GM20431 (cell line): ENCODE data around the gene HDGFL2.

Experiments
- in situ Hi-C: fragments of 300-500 bp; cut with MseI, MboI; formaldehyde crosslinking; loops from one replicate; pipeline ENCODE4 v1.15.0; 2020; ENCODE audit warnings: low sequenced_read_pairs; ENCODE audit not compliant: unreplicated experiment

HDGFL2 gene

DNA sequence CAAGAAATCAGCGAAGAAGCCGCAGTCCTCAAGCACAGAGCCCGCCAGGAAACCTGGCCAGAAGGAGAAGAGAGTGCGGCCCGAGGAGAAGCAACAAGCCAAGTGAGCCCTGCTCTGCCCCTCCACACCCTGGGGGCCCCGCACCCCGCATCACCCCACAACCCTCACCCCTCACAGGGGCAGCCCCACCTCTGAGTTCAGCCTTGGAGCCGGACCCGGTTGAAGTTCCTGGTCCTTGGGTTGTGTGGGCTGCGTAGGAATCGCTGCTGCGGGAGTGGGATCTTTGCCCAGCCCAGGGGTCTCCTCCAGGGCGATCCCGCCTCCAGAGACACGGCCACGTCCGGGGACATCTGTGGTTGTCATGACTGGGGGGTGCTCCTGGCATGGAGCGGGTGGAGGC lies 24.2 kb downstream of the HDGFL2 start:
- in situ Hi-C loops = no loop called here

DNA sequence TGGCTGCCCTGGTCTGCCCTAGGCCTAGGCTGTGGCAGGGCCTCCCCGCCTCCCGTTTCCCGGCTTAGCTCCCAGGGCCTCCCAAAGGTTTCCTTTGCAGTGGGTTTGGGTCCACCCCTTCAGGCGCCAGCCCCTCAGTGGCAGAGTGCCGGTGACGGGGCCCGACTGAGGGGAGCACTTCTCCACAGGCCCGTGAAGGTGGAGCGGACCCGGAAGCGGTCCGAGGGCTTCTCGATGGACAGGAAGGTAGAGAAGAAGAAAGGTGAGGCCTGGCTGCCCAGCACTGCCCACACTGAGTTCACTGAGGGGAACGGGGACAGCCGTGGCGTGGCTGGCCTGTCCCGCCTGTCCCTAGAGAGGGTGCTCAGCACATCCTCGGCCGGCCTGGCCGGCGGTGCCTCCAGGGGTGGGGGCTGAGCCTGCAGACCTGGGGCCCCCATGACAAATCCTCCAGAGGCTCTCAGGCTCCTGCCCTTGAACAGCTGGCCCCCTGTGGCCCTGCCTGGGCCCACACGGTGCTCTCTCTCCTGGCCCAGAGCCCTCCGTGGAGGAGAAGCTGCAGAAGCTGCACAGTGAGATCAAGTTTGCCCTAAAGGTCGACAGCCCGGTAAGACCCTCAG lies 25.8 kb downstream of the HDGFL2 start:
- in situ Hi-C loops = no loop called here

DNA sequence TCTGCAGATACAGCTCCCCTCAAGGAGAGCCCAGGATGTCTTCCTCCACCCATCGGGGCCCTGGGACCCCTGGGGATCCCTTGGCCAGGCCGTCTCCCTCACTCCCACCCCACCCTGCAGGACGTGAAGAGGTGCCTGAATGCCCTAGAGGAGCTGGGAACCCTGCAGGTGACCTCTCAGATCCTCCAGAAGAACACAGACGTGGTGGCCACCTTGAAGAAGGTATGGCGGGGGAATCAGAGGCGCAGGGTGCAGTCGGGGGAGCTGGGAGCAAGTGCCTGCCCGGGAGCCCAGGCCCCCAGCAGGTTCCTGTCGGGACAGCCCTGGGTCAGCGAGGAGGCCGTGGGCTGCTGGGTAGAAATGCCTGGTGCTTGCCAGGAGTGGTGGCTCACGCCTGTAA lies 26.6 kb downstream of the HDGFL2 start:
- in situ Hi-C loops = no loop called here

DNA sequence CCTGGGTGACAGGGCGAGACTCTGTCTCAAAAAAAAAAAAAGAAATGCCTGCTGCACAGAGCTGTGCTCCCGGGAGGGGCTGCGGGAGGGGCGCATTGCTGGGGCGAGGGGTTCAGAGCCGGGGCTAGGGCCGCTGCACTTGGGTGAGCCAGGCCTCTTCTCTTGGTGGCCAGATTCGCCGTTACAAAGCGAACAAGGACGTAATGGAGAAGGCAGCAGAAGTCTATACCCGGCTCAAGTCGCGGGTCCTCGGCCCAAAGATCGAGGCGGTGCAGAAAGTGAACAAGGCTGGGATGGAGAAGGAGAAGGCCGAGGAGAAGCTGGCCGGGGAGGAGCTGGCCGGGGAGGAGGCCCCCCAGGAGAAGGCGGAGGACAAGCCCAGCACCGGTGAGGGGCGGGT lies 27.2 kb downstream of the HDGFL2 start:
- in situ Hi-C loops = no loop called here

DNA sequence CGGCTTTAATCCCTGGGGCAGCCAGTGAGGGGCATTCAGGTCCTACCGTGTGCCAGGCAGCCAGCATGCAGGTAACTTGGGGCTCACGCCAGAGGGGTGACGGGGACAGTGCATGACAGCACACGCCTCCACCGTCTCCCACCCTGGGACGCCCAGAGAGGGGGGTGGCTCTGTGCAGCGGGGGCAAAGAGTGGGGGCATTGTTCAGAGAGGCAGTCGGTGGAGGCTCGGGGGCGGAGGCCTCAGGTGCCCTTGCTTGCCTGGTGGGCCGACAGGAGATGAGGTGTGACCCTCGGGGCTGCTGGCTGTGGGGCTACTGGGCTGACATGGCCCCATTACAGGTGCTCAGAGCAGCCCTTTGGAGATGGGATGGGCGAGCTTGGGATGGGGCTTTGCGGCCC lies 27.8 kb downstream of the HDGFL2 start:
- in situ Hi-C loops = no loop called here

DNA sequence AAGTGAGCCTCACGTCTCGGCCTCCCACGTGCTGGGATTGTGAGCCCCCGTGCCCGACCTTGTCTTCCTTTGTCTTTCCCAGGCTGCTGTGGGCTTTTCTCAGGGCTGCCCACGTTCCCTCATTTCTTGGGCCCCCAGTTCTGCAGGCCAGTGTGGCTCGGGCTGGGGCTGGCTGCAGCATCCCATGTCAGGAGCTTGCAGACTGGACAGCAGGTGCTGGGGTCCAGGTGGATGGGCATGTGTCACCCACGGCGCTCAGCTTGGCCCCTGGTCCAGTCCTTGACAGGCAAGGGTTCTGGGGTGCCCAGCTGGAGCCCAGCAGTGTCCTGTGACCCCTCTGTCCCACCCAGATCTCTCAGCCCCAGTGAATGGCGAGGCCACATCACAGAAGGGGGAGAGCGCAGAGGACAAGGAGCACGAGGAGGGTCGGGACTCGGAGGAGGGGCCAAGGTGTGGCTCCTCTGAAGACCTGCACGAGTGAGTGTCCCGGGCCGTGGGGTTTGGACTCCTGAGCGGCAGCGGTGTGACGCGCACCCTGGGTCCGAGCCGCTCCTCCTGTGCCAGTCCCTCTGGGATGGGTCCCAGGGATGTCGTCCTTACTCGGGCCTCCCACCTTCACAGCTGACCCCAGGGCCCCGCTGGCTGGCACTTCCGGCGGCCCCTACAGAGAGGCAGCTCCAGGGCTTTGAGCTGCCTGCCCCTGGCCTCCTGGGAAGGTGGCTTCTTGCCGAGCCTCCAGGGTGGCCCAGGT lies 28.9 kb downstream of the HDGFL2 start:
- in situ Hi-C loops = no loop called here

DNA sequence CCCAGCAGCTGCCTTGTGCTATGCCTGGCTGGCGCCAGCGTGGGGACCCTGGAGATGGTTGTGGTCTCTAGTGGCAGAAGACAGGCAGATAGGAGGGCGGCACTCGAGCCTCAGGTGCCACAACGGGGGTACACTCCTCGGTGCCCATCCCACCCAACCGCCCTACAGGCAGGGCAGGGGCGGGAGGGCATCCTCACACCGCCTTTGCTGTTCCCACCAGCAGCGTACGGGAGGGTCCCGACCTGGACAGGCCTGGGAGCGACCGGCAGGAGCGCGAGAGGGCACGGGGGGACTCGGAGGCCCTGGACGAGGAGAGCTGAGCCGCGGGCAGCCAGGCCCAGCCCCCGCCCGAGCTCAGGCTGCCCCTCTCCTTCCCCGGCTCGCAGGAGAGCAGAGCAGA lies 29.6 kb downstream of the HDGFL2 start:
- in situ Hi-C loops = no loop called here

DNA sequence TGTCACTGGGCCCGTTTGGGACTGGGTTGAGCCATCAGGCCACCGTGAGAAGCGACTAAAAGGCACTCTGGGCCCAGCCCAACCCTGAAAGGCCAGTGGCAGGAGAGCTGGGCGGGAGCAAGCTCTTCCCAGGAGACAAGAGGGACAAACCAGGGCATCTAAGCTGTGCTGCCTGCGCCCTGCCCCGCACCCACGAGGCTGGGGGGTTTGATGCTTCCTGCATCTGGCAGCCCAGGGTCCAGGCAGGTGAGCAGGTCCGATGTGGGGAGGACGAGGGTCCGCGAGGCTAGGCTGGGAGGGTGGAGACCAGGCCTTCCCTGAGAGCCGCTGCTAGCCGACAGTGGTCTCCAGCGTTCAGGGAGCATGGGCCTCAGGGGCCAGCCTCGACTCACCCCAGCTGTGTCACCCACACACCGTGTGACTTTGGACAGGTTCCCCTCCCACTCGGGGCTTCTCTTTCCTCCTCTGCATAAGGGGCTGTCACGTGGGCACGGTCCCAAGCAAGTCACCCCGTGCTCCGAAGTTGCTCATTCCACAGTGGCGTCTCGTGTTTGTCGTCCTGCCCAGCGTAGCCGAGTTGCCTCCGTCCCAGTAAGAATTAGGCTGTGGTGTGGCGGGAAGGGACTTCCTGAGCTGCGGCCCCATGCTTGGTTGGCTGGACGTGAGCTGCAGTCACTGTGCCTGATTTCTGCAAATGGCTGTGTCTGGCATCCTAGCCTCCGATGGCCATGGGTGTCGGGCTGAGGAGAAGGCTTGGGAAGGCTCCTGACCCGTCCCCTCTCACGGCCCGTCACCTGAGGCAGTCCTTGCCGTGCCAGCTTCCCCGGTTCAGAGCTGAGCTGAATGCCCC lies 30.4 kb downstream of the HDGFL2 start:
- in situ Hi-C loops = no loop called here

DNA sequence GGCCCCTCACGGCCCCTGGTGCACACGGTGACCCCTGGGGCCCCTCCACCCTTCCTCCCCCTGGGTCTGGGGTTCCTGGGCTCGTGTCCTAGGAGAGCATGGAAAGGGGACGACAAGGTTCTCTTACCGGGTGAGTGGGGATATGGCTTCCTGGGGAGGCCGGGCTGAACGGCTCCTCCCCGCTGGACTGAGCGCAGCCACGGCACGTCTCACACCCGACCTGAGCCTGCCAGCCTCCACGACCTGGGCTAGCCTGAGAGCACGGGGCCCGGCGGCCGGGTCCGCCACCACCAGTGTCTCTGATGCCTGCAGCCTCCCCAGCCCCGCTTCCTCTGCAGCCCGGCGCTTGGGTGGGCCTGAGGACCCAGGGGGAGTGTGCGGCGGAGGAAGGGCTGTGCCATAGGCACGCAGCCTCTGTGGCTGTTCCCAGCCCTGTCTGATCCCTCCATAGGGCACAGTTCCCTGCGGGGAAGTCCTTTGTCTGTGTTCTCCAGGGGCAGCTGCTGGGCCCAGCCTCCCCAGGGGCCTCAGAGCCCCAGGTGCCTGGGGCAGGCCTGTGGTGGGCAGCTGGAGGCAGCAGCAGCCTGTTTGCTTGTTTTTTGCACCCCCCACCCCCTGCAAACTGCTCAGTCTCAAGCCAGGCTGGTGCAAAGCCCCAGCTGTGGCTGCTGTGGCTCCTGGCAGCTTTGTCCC lies 31.2 kb downstream of the HDGFL2 start:
- in situ Hi-C loops = no loop called here

DNA sequence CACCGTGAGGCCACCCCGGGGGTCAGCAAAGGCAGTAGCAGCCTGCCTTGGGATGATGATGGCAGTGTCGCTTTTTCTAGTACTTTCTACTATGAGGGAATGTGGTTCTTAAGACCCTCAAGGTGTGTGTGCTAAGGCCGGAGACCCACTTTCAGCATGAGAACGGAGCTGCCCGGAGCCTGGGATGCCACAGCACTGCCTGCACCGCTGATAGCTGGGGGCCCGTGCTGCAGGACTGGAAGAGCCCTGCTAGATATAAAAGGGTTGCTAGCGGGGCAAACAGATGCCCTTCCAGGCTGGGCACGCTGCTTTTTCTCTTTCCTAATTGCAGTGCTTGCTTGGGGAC lies 31.7 kb downstream of the HDGFL2 start:
- in situ Hi-C loops = no loop called here

DNA sequence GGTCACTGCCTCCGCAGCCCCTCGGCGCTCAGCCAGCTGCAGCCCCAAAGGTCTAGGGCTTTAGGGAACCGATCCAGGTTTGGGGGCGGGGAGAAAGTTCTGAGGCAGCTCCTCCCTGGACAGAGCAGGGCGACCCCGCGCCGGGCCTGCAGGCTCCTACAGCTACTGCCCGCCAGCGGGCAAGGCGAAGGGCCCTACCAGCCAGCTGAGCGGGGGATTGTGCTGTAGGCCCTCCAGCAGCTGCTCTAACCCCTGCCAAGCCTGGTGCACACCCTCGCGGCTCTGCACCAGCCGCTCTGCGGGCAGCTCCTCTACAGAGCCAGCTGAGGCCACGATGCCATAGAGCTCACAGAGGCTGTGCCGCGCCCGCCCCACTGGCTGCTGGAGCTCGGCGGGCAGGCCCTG lies 32.2 kb downstream of the HDGFL2 start:
- in situ Hi-C loops = no loop called here

DNA sequence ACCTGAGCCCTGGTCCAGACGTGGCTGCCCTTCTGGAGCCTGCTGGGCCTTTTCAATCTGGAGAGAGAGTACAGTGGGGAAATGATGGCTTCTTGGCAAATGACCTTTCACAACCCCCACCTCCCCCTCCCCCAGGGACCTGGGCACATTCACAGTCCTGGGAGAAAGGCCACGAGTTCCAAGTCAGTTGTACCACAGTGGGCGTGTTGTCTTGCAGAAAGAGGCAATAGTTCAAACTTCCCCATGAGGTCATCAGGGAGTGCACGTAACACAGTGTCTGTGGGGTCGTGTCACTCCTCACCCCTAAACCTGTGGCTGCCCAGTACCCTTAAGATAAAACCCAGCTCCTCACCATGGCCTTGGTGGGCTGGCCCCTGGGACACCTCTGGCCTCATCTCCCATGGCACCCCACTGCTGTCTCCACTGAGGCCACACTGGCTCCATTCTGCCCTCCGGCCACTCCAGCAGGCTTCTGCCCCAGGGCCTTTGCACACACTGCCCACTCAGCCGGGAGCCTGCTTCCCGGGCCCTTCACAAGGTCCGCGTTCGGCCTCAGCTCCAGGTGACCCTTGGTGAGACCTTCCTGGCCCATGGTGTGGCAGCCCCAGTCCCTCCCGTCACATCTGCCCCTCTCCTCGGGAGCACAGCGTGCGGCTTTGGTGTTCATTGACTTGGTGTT lies 32.9 kb downstream of the HDGFL2 start:
- in situ Hi-C loops = no loop called here

DNA sequence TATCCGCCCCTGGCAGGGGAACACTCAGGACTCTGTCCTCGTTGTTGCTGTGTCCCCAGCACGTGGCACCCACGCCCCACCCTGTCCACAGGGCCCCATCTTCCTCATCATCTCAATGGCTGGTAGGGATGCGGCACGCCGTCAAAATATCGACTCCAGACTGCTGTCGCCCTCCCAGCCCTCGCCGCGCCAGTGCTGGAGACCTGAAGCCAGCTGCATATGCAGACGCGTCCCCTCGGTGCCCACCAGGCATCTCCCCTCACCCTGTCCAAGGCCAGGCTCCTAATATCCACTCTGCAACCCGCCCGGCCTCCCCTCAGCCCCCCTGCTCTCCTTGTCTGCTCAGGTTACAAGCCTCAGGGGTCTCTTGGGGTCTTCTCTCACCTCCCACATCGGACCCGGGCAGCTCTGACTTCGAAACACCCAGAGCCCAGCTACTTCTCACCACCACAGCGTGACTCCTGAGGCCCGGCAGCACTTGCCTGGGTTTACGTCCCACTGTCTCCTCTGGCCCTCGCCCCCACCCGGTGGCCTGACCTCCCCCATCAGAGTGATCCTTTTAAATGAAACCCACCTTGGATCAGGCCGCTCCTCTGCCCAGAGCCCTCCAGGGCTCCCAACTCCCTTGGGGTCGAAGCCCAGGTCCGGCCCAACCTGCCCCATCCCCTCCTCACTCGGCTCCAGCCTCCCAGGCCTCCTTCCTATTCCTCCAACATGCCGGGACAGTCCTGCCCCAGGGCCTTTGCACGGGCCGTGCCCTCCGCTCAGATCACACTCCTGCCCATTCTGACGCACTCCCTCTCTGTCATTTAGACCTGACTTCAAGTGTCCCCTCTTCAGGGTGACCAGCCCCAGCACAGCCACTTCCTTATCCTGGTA lies 33.7 kb downstream of the HDGFL2 start:
- in situ Hi-C loops = no loop called here

DNA sequence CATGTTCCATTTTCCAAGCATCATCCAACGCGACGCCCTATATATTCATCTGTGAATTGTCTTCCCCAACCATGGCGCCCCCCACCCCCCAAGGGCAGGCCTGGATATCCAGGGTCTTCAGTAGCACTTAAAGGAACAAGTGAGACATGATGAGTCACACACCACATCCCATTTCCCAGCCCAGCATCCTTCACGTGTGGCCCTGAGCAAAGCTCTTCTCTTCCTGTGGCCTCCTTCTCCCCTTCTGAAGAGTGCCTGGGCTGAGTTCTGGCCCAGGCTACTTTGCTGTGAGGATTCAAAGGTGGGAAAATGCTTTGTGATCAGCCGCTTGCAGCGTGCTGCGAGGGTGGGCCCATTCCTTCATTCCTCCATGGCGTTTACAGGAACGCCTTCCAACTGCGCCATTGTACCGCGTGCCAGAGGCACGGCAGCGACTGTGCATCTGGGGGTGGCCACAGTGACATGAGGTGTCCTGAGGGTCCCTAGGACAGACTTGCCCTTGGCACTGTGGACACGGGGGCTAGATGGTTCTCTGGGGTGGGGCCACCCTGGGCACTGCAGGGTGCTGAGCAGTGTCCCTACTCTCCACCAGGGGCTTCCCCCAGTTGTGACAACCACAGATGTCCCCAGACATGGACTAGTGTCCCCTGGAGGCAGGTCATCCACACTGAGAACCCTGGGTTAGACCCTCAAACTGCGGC lies 34.5 kb downstream of the HDGFL2 start:
- in situ Hi-C loops = no loop called here

DNA sequence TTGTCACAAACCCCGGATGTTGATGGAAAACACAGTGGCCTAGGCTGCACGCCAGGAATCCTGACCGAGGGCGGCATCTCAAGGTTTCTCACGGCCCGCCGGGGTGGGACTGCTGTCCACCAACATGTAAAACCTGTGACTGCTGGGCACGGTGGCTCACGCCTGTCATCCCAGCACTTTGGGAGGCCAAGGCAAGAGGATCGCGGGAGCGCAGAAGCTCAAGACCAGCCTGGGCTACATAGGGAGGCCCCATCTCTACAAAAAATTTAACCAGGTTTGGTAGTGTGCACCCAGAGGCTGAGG lies 35.0 kb downstream of the HDGFL2 start:
- in situ Hi-C loops = no loop called here

DNA sequence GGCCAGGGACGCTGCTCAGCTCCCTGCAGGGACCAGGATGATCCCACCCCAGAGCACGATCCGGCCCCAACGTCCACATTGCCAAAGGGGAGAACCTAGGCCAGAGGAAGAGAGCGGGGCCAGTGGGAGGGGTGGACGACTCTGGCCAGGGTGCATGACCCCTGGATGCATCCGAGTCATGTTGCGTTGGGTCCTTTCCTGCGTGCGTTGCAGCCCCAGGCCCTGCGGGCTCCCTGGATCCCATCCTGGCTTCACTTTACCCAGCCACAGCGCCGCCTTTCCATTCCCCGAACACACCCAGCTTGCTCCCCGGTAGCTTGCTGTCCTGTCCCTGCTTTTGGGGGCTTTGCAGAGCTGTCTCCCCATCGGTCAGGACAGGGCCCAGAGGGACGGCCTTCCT lies 35.7 kb downstream of the HDGFL2 start:
- in situ Hi-C loops = no loop called here

DNA sequence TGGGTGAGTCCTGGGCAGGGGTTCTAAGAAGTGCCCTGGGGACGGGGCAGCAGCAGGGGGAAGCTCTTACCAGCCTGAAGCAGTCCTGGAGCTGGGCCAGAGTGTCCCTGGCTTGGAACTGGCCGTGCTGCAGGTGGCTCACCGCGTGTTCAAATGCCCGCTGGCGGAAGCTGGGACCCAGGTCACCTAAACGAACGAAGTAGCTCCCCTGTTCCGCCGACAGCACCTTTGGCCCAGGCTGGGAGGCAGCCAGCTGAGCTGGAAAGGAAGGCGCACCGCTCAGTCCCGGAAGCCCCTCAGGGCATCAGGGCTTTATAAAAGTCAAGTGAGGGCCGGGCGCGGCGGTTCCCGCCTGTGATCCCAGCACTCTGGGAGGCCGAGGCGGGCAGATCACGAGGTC lies 36.6 kb downstream of the HDGFL2 start:
- in situ Hi-C loops = no loop called here

DNA sequence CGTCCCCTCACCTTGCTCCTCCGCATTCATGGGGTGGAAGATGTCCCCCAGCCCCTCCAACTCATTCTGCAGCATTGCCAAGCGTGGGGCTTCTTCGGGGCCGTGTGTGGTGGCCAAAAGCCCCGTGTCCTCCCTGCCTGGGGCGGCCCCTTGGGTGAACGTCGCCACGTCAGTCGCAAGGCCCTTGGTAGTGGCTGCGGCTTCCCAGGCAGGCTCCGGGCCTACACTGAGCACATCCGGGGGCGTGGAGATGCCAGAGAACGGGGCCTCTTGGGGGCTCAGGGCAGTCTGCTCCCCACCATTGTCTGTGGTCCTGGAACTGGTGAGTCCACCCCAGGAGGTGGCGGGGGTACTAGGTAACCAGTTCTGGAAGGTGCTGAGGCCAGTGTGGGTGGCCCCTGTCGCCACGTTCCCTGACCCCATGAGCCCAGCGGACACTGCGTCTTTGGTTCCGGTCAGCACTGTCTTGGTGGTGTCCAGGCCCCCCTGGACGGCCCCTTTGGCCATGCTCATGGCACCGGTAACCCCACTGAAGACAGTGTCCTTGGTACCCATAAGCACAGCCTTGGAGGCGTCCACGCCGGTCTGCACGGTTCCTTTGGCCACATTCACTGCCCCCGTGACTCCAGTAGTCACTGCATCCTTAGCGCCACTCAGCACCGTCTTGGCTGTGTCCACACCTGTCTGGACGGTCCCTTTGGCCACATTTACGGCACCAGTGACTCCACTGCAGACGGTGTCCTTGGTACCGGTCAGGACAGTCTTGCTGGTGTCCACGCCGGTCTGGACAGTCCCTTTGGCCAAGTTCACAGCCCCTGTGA lies 38.5 kb downstream of the HDGFL2 start:
- in situ Hi-C loops = no loop called here
